Endometrial microvascular endothelial cells (primary cell): ENCODE measurements around the gene PIM1. TPM values are rescaled to one million over a fixed set of nuclear protein-coding genes. Genes with fewer than 3 reads are reported as not detected.

ENCODE experiments used
- in situ Hi-C: cut with HindIII; loops from 2 replicates; pipeline ENCODE4 v1.10.0; 2017; ENCODE audit warnings: low sequenced_read_pairs, low pct_unique_long_range_greater_than_20kb; ENCODE audit errors: inconsistent ontology term
- total RNA-seq: library from RNA; depleted of rRNA; stranded (reverse); fragments of >200 nt; gene quantifications from one replicate; pipeline ENCODE4 v1.2.3, GENCODE V29; 2015; ENCODE audit errors: inconsistent ontology term

Gene PIM1
- total RNA-seq, 1 donor from 2014 or later, result 3.3 TPM

DNA sequence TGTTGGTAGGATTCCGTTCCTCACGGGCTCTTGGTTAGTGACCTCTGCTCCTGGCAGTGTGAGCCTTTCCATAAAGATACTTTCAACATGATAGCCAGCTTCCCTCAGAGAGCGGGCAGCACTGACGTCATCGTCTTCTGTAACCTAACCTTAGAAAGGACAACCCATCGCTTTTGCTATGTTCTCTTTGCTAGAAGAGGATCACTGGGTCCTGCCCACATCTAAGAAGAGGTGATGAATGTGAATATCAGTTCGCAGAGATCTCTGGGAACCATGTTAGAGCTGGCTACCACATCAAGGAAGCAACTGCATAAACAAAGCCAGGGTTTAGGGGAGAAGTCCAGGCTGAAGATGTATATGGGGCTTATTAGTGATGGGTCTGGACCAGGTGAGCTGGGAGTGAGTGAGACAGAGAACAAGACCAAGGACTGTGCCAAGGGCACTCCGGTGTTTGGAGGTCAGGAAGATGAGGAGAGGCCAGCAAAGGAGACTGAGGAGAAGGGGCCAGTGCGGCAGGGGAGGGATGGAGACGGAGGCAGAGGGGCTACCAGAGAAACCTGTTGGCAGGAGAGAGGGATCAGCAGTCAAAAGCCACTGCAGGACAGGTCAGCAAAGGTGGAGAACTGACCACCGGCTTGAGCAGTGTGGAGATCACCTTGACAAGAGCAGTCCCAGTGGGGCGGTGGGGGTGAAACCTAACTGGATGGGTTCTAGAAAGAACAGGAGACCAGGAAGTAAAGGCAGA is 39.7 kb downstream of the PIM1 start:
- in situ Hi-C loops, result no loop called here

DNA sequence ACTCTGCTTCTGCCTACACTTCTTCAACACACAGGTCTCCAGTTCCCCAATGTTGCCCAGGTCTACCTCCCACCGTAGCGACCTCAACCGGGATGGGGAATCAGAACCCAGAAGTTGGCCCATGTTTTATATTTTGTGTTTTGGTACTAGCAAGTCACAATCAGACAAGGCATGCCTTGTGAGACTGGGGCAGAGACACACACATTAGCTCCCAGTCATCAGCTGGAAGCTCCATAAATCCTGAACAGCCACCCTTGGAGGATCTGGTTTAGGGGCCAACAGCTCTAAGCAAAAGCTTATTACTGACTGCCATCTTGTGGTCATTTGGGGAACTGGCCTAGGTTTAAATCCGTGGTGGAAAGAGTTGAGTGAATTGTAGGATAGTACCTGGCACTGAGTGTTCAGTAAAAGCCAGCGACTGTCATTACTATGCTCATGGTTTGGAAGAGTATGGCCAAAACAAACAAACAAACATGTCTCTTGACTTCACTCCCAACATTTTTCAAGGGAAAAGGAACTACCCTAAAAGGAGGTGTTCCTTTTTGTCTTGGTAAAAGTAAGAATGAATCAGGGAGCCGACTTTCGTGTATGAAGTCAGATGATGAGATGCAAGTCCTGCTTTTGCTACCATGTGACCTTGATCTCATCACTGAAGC is 40.5 kb downstream of the PIM1 start:
- in situ Hi-C loops, result no loop called here

DNA sequence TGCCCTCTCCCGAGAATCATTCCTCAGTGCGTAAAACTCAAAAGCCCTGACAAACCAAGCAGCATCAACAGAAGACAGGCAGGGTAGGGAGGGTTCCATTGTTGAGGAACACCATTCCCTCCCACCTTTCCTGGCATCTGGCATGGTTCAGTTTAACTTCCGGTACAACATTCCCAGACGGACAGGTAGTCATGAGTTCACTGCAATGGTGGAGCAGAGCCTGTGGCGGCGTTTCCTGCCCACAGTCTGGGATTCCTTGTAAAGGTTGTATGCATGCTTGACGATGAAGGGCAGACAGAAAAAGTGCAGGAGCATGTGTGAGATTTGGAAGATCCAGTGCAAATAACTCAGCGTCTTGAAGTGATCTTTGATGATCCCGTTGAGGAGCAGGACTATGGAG is 42.3 kb downstream of the PIM1 start:
- in situ Hi-C loops, result no loop called here

DNA sequence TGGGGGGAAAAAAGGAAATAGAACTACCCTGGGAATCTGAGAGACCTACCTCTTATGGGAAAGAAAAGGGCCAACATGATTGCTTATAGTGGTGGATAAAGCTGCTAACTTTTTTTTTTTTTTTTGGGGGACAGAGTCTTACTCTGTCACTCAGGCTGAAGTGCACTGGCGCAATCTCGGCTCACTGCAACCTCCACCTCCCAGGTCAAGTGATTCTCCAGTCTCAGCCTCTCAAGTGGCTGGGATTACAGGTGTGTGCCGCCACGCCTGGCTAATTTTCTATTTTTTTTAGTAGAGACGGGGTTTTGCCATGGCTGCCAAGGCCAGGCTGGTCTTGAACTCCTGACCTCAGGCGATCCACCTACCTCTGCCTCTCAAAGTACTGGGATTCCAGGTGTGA is 48.1 kb downstream of the PIM1 start:
- in situ Hi-C loops, result no loop called here

DNA sequence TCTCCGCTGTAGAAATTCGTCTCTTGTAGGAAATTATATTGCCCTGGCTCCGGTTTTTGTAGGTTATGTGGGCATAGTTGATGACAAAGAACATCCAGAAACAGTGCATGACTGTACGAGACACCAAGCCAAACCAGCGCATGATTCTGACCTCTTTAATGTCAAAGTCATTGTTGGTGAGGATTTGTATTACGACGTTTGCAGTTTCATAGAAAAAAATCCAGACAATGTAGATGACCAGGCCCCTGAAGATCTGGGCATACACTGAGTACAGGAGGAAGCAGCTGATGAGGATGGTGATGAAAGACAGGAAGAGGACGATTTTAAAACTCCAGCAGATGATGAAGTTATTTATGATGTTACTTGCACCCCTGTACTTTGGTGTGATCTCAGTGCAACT is 48.6 kb downstream of the PIM1 start:
- in situ Hi-C loops, result no loop called here

DNA sequence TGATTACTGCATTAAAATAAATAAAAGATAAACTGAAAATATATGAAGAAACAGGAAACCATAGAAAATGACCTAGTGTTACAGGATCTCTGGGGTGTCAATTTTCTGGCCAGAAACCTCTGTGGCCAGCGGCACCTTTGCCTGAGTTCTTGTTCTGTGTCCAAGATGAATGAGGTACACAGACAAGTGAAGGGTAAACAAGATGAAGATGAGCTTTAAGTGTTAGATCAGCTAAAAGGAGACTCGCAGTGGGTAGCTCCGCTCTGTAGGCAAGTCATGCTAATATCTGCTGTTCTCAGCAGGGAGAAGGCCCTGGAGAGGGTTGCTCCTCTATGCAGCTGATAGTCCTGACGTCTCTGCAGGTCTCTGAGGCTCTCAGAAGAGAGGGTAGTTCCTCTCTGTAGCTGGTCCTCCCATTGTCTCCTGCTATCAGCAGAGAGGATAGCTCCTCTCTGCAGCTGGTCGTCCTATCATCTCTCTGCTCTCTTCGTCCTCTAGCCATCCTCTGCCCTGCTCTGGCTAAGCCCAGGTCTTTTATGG is 51.7 kb downstream of the PIM1 start:
- in situ Hi-C loops, result no loop called here

DNA sequence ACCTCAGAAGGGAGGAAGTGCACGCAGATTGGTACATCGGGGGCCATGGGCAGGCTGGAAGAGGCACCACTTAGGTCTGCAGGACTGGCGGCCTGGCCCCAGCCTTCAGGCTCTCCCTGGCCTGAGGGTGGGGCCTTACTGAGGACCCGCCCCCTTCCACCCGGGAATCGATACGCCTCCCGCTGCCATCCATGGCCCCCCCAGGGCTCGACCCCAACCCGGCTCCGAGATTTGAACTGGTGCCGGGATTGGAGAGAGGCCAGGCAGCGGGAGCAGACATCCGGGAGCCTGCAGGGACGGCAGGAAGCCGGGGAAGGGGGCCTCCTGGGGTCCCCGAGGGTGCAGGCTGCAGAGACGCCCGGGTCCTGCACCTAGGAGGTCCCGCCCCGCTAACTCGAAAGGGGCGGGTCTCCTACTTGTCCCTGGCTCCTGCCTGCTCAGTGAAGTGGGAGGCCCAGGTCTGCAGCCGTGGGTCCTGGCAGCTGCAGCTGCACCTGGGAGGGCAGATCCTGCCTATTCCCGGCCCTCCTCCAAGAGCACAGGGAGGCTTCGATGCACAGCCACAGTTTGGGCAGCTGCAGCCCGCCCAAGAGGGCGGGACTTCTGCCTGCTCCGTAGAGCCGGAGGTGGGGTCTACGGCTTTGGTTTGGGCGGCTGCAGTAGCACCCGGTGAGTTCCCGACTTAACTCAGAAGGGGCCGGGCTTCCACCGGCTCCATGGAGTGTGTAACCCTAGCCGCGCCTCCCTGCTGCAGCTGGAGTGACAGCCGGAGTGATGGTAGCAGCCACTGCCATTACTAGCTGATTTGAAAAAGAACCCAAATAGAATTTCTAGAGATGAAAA is 52.4 kb downstream of the PIM1 start:
- in situ Hi-C loops, result no loop called here

DNA sequence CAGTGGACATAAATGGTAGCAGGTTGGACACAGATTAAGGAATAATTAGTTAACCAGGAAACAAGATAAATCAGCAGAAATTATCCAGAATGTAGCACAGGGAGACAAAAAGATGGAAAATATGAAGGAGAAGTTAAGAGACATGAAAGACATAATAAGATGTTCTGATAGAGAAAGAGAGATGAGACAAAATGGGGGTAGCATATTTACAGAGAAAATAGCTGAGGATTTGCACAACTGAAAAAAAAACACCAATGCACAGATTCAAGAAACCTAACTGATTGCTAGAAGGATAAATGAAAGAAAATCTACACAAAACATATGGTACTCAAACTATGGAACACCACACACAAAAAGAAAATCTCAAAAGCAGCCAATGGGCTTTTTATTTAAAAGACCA is 53.0 kb downstream of the PIM1 start:
- in situ Hi-C loops, result no loop called here

Other genes starting within 250 kb of the PIM1 start
- not detected for gene PI16, start 215.4 kb upstream of the PIM1 start, total RNA-seq
- gene MTCH1, start 184.0 kb upstream of the PIM1 start, total RNA-seq, result 346 TPM
- not detected for gene FGD2, start 164.5 kb upstream of the PIM1 start, total RNA-seq
- 15.4 TPM for gene TBC1D22B, start 87.6 kb downstream of the PIM1 start, total RNA-seq
- 28.2 TPM for gene TMEM217, start 88.0 kb downstream of the PIM1 start, total RNA-seq
- 16.4 TPM for gene RNF8, start 183.8 kb downstream of the PIM1 start, total RNA-seq